Activated CD8-positive, alpha-beta memory T cell treated with anti-CD3 and anti-CD28 coated beads, Interleukin-2, amount 10 ng/mL, durations not matched to agents 7 days and 5 days (primary cell): ENCODE results near the gene SURF2. TPM values are rescaled to one million over a fixed set of nuclear protein-coding genes. Genes with fewer than 3 reads are reported as not detected.

ENCODE experiments used
- ATAC-seq: fragments of 150-1000 bp; cut with Tn5 transposase; one replicate; pipeline ENCODE4 v1.10.0; 2021; ENCODE audit warnings: moderate library complexity
- CTCF ChIA-PET: fragments of 350-600 bp; sonication (Branson Sonifier 250); formaldehyde crosslinking; loops from one replicate; lab custom pipeline; 2021; ENCODE audit warnings: antibody characterized with exemption; lab: Charles Lee
- DNase-seq: peaks from one replicate; pipeline ENCODE4 v3.0.0-alpha.2; 2020
- H3K27ac Mint-ChIP-seq: one replicate; pipeline ENCODE4 v1.8.0; 2021; ENCODE audit warnings: mild to moderate bottlenecking, mixed read lengths
- H3K27me3 Mint-ChIP-seq: one replicate; pipeline ENCODE4 v1.8.0; 2021; ENCODE audit warnings: mixed read lengths
- H3K36me3 Mint-ChIP-seq: one replicate; pipeline ENCODE4 v1.8.0; 2021; ENCODE audit warnings: mild to moderate bottlenecking, mixed read lengths
- H3K4me1 Mint-ChIP-seq: one replicate; pipeline ENCODE4 v1.8.0; 2021; ENCODE audit warnings: mixed read lengths
- H3K4me3 Mint-ChIP-seq: one replicate; pipeline ENCODE4 v1.8.0; 2021; ENCODE audit warnings: mild to moderate bottlenecking, moderate library complexity, mixed read lengths
- H3K9me3 Mint-ChIP-seq: one replicate; pipeline ENCODE4 v1.8.0; 2022; ENCODE audit warnings: low read depth, mixed read lengths
- total RNA-seq, 2 experiments: library from RNA; stranded (reverse); gene quantifications; one replicate each; pipeline ENCODE4 v1.2.3, GENCODE V29; 2021

Gene SURF2
- total RNA-seq, 2 experiments from 2014 or later = 14.9 to 23.2 TPM

DNA sequence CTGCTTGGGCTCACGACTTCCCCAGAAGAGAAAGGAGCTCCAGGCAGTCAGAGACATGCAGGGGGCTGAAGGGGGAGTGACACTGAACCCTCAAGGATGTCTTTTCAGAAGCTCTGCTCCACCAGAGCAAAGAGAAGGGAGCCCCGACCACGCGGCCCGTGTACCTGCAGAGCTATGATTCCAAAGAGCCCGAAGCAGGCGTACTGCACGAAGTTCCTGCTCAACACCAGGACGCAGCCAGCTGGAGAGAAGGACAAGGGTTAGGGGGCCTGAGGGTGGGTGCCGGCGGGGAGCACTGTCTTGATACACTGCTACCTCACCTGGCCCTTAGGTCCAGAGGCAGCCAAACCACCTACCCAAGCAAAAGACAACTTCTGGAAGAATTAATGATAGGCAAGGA lies 10.1 kb downstream of the SURF2 start:
- no peak for DNase-seq
- no peak overlapping the region for H3K27ac Mint-ChIP-seq
- peaks cover 75% of the 10 kb centered on the region for H3K4me1 Mint-ChIP-seq
- H3K36me3 Mint-ChIP-seq = peaks cover 73% of the 10 kb centered on the region
- no peaks in the 10 kb centered on the region for H3K27me3 Mint-ChIP-seq
- ATAC-seq = no peak
- no peak overlapping the region for H3K4me3 Mint-ChIP-seq
- CTCF ChIA-PET = interaction anchor here (1.3 to 2.9 kb wide), 2 partner anchors 9 to 36 kb away, joined by 3 to 14 read pairs; partner anchors contain the start of genes SURF1 and SURF2
- no peaks in the 10 kb centered on the region for H3K9me3 Mint-ChIP-seq

GRCh38 chr9:133367221-133367620 lies 10.9 kb downstream of the SURF2 start:
- Mint-ChIP-seq H3K27ac (no peak overlapping the region), H3K36me3 (peaks cover 68% of the 10 kb centered on the region), H3K9me3 (no peaks in the 10 kb centered on the region), H3K27me3 (no peaks in the 10 kb centered on the region), H3K4me3 (no peak overlapping the region), H3K4me1 (peaks cover 75% of the 10 kb centered on the region)
- DNase-seq (no peak), ATAC-seq (no peak)
- CTCF ChIA-PET = interaction anchor here (0.6 to 2.9 kb wide), 3 partner anchors 10 to 37 kb away, joined by 3 to 14 read pairs (median 3); partner anchors contain the start of genes SURF1 and SURF2

GRCh38 chr9:133367778-133368177 lies 11.4 kb downstream of the SURF2 start:
- H3K36me3 Mint-ChIP-seq = peaks cover 71% of the 10 kb centered on the region

DNA sequence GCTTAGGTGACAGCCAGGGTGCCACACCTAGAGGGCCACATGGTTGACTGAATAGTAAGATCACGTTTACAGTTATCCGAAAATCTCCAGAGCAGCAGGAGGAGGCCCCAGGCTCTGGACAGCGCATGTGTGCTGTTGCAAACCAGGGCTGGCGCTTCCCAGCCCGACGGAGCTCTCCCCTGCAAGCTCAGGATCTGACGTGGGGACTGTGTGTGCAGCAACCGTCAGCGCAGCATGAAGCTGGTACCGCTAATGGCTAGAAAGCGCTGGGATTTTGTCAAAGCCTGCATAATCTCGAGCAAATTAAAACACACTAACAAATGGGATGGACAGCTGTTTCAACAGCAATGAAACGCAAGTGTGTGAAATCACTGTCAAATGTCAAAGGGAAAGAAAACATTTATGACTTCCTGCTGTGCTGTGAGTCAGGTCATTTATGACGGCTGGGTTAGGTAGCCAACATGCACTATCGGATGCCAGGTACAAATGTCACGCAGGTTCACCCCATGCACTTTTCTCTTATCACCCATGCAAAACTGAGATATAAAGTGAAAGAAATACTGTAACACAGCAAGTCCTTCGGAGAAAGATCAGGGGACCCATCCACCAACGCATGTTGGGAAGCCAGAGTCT lies 12.0 kb downstream of the SURF2 start:
- no peaks in the 10 kb centered on the region for H3K27me3 Mint-ChIP-seq
- H3K4me1 Mint-ChIP-seq = peaks cover 83% of the 10 kb centered on the region
- H3K9me3 Mint-ChIP-seq = no peaks in the 10 kb centered on the region
- peaks cover 68% of the 10 kb centered on the region for H3K36me3 Mint-ChIP-seq
- H3K4me3 Mint-ChIP-seq = peak overlapping the region; percentile 95
- H3K27ac Mint-ChIP-seq = peak overlapping the region; percentile 100
- CTCF ChIA-PET = interaction anchor here (2.9 kb wide), 1 partner anchor 11 kb away, joined by 14 read pairs; the partner anchor contains the start of genes SURF1 and SURF2
- ATAC-seq (no peak), DNase-seq (no peak)

More at GRCh38 chr9:133367778-133368177, 11.4 kb downstream of the SURF2 start:
- CTCF ChIA-PET = interaction anchor here (2.9 kb wide), 1 partner anchor 11 kb away, joined by 14 read pairs; the partner anchor contains the start of genes SURF1 and SURF2
- H3K27me3 Mint-ChIP-seq = no peaks in the 10 kb centered on the region
- no peak for ATAC-seq
- H3K4me1 Mint-ChIP-seq = peaks cover 81% of the 10 kb centered on the region
- no peaks in the 10 kb centered on the region for H3K9me3 Mint-ChIP-seq
- no peak overlapping the region for H3K4me3 Mint-ChIP-seq
- no peak overlapping the region for H3K27ac Mint-ChIP-seq
- DNase-seq = no peak

DNA sequence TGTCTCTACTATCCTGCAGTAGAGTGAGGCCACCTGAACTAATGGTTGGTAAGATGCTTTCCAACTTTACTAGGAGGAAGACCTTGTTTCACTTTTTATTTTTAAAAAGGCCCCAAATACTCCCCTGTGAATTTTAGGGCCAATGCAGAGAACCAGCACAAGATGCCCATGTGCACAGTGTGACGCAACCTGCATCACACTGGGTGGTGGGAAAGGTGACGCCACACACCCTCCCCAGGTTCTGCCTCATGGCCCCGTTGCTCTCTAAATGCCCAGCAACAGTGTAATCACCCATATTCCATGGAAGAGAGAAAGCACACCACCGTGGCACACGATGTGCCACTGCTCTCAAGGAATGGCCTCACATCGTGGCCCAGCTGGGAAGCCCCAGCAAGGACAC lies 13.1 kb downstream of the SURF2 start:
- DNase-seq = no peak

DNA sequence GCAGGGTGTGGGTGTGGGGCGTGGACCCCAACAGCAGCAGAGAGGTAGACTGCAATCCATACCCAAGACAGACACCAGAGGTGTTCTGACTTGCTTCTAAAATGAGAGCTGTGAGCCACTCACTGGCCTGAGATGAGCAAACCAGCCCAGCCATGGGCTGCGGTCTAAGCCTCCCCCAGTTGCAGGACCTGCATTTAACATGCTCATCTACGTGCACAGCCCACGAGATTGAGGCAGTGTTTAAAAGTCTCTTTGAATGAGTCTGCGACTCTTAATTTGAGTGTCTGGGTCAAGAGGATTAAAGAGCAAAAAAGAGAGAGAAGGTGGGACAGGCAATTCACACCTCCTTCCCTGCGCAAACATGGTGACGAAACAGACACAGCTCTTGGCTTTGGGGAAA lies 13.6 kb downstream of the SURF2 start:
- Mint-ChIP-seq H3K36me3 (peaks cover 65% of the 10 kb centered on the region), H3K27ac (peak overlapping the region; percentile 100), H3K4me3 (peak overlapping the region; percentile 95), H3K27me3 (no peaks in the 10 kb centered on the region), H3K9me3 (no peaks in the 10 kb centered on the region), H3K4me1 (peaks cover 82% of the 10 kb centered on the region)
- peak; percentile 38 for ATAC-seq
- peak; percentile 89 for DNase-seq
- CTCF ChIA-PET = interaction anchor here (1.0 to 6.3 kb wide), 6 partner anchors 13 to 340 kb away, joined by 3 to 100 read pairs (median 8); partner anchors contain the start of genes GTF3C5, MED22, RPL7A and SURF1

More for the DNA sequence above, 13.1 kb downstream of the SURF2 start:
- H3K4me1 Mint-ChIP-seq = peaks cover 83% of the 10 kb centered on the region
- ATAC-seq = no peak
- H3K27me3 Mint-ChIP-seq = no peaks in the 10 kb centered on the region
- peak overlapping the region; percentile 100 for H3K27ac Mint-ChIP-seq
- no peaks in the 10 kb centered on the region for H3K9me3 Mint-ChIP-seq
- peaks cover 64% of the 10 kb centered on the region for H3K36me3 Mint-ChIP-seq
- CTCF ChIA-PET = interaction anchor here (1.0 to 6.3 kb wide), 6 partner anchors 12 to 339 kb away, joined by 3 to 100 read pairs (median 8); partner anchors contain the start of genes GTF3C5, MED22, RPL7A and SURF1
- peak overlapping the region; percentile 95 for H3K4me3 Mint-ChIP-seq

DNA sequence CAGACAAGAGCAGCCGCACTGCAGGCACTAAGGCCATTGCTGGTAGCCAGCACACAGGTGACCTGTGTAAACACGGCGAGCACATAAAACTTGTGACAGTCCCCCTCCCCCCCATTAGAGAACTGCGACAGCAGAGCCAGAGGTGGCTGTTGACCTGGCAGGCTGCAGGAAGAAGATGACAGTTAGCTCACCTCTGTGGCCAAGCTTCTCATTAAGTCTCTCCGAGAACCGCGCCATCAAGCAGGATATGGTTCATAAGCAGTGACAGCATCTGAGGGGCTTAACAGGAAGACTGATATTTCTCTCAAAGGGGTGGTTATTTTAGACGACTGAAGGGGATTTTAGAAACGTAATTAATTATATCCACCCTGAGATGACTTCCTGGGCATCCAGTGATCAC lies 14.3 kb downstream of the SURF2 start:
- H3K4me3 Mint-ChIP-seq = peak overlapping the region; percentile 95
- no peaks in the 10 kb centered on the region for H3K9me3 Mint-ChIP-seq
- peaks cover 79% of the 10 kb centered on the region for H3K4me1 Mint-ChIP-seq
- H3K36me3 Mint-ChIP-seq = peaks cover 63% of the 10 kb centered on the region
- H3K27ac Mint-ChIP-seq = peak overlapping the region; percentile 100
- CTCF ChIA-PET = interaction anchor here (0.7 to 6.3 kb wide), 14 partner anchors 8 to 340 kb away, joined by 3 to 100 read pairs (median 5); partner anchors contain the start of genes GTF3C5, MED22, RPL7A and SURF1
- H3K27me3 Mint-ChIP-seq = no peaks in the 10 kb centered on the region
- DNase-seq (peak; percentile 87), ATAC-seq (peak; percentile 50)

GRCh38 chr9:133371261-133371711 lies 14.9 kb downstream of the SURF2 start:
- Mint-ChIP-seq H3K4me3 (peak overlapping the region; percentile 95), H3K9me3 (no peaks in the 10 kb centered on the region), H3K27ac (peak overlapping the region; percentile 100), H3K36me3 (peaks cover 57% of the 10 kb centered on the region), H3K27me3 (no peaks in the 10 kb centered on the region), H3K4me1 (peaks cover 73% of the 10 kb centered on the region)
- peak; percentile 90 for DNase-seq
- ATAC-seq = peak; percentile 44
- CTCF ChIA-PET = interaction anchor here (0.8 to 6.3 kb wide), 16 partner anchors 9 to 341 kb away, joined by 3 to 100 read pairs (median 5); partner anchors contain the start of genes CACFD1, GTF3C5, MED22 and RPL7A

DNA sequence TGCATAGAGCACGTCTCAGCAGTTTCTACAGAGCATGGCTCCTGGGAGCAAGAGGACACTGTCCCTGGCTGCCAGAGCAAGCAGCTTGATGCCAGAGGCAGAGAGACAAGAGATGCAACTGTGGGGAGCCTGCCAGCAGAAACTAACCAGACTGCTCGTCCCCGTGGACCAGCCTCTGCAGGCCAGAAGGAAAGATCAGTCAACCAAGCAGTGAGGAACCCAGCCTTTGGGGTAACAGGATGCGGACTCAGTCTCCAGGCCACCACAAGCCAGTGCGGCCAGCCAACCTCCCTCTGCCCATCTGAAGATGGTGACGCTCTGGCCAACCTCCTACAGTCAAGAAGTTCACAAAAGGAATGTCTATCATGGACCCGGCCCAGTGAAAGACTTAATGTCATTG lies 15.8 kb downstream of the SURF2 start:
- no peaks in the 10 kb centered on the region for H3K9me3 Mint-ChIP-seq
- H3K27ac Mint-ChIP-seq = peak overlapping the region; percentile 100
- DNase-seq (peak; percentile 62), ATAC-seq (no peak)
- H3K4me1 Mint-ChIP-seq = peaks cover 68% of the 10 kb centered on the region
- H3K4me3 Mint-ChIP-seq = peak overlapping the region; percentile 95
- H3K36me3 Mint-ChIP-seq = peaks cover 52% of the 10 kb centered on the region
- CTCF ChIA-PET = interaction anchor here (0.8 to 6.3 kb wide), 15 partner anchors 15 to 342 kb away, joined by 3 to 100 read pairs (median 5); partner anchors contain the start of genes CACFD1, GTF3C5, MED22 and RPL7A
- H3K27me3 Mint-ChIP-seq = peaks cover under 1% of the 10 kb centered on the region

GRCh38 chr9:133374612-133375115 lies 18.3 kb downstream of the SURF2 start:
- no peak for DNase-seq
- Mint-ChIP-seq H3K27me3 (peaks cover 2% of the 10 kb centered on the region), H3K9me3 (no peaks in the 10 kb centered on the region), H3K27ac (peak overlapping the region; percentile 100), H3K36me3 (peaks cover 37% of the 10 kb centered on the region), H3K4me3 (peak overlapping the region; percentile 95), H3K4me1 (peaks cover 47% of the 10 kb centered on the region)
- CTCF ChIA-PET = interaction anchor here (0.7 to 6.3 kb wide), 11 partner anchors 11 to 408 kb away, joined by 3 to 100 read pairs (median 3); partner anchors contain the start of genes MED22, RPL7A, SURF1 and SURF2
- ATAC-seq = peak; percentile 24

DNA sequence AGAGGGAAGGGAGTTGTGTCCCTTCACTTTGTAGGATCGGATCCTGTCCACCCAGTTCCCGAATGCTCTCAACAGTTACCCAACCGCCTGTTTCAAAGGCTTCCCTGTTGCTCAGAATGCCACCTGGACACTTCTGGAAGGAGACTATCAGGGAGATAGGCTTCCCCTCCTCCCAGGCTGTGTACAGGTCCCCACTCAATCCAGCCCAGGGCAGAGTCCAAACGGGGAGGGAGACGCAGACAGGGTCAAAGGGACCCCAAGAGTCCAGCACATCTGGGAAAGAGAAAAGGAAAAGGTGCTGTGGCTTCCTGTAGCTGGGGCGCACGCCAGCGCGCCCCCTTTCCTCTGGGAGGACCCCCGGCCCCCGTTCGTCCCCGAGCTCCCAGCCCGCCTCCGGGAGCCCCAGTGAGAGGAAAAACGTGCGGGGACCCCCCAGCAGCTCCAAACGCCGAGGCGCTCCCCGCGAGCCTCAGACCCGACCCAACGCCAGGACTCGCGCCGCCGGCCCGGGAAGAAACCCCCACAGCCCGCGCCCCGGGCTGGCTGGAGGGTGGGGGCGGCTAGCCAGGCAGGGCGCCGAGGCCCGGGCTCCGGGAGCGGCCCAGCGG lies 18.9 kb downstream of the SURF2 start:
- Mint-ChIP-seq H3K9me3 (no peaks in the 10 kb centered on the region), H3K4me3 (peak overlapping the region; percentile 95), H3K27ac (peak overlapping the region; percentile 100), H3K4me1 (peaks cover 41% of the 10 kb centered on the region), H3K27me3 (peaks cover 2% of the 10 kb centered on the region), H3K36me3 (peaks cover 32% of the 10 kb centered on the region)
- DNase-seq (peak; percentile 58), ATAC-seq (peak; percentile 3)
- CTCF ChIA-PET = interaction anchor here (0.7 to 6.3 kb wide), 9 partner anchors 11 to 407 kb away, joined by 3 to 100 read pairs (median 4); partner anchors contain the start of genes MED22, RPL7A, SURF1 and SURF2

DNA sequence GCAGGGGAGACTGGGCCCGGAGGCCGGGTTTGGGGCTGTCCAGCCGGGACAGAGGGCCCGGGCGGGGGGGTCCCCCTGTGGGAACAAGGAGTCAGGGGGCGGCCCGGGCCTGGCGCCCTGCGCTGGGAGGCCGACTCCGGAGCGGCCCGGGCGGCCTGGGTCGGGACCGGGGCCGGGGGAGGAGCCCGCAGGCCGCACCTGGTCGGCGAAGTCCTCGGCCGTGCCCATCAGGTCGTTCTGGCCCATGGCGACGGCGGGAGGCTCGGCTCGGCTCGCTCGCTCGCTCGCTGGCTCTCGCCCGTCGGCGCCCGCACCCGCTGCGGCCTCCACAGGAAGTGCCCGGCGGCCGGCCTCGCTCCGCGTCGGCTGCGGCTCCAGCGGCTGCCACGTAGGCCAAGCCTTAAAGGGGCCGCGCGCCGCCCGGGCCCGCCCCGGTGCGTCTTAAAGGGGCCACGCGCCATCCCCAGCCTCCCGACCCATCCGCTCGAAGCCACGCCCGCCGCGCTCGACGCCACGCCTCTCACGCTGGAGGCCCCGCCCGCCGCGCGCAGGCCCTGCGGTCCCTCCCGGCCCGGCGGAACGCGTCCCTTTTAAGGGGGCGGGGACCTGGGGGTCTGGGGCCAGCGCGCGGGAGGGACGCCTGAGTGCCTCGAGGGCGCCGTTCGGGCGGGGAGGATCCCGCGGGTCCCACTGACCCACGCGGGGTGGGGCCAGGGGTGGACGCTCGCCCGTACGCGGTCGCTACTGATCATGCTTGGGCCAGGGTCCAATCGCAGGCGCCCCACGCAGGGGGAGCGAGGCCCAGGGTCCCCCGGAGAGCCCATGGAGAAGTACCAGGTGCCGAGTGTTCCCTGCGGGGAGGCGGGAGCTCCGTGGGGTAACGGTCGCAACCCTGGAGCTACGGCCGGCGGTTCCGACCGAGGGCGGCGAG lies 19.6 kb downstream of the SURF2 start, which contains the start of the genes STKLD1 and SURF4:
Gene STKLD1, plus strand, starts transcription at position 643 of the 931 bp plus-strand sequence. Its CDS starts 108 bp downstream, at position 751.
Gene SURF4, minus strand, starts transcription at position 337 of the 931 bp plus-strand sequence. Its CDS starts 91 bp downstream, at position 246.
- Mint-ChIP-seq H3K27ac (peak within 1 kb of the TSS; percentile 100), H3K36me3 (peaks cover 25% of the 10 kb centered on the region), H3K4me3 (peak within 1 kb of the TSS; percentile 95), H3K9me3 (no peaks in the 10 kb centered on the region), H3K27me3 (peaks cover 2% of the 10 kb centered on the region), H3K4me1 (peaks cover 33% of the 10 kb centered on the region)
- peak; percentile 96 for DNase-seq
- CTCF ChIA-PET = interaction anchor here (0.6 to 2.2 kb wide), 13 partner anchors 16 to 353 kb away, joined by 3 to 9 read pairs (median 5); partner anchors contain the start of genes REXO4, SURF1 and SURF2
- ATAC-seq = peak; percentile 81
